ENCODE data around the gene SP5.

DNA sequence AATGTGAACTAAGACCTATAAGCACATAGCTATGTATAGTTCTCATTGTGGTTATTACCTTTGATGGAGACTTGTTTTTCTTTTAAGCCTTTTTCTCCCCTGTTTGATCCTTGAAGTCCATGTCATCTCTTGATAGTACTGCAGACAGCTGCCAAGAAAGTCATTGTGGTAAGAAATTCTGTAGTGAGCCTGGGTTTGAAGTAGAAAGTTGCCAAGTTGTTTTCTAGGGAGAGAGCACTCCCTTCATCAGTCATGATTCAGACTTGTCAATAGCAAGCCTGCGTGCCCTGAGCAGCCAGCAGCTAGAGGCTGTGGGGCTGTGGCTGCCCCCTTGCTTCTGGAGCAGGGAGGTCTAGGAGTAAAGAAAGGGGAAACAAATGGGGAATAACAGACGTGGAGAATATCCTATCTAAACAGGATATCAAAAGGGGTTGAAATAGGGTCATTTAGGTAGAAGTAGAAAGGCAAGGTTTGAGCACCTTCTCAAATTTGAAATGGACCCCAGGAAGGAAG lies 8.4 kb downstream of the SP5 start:
- TF ChIP-seq, protein P1, sequence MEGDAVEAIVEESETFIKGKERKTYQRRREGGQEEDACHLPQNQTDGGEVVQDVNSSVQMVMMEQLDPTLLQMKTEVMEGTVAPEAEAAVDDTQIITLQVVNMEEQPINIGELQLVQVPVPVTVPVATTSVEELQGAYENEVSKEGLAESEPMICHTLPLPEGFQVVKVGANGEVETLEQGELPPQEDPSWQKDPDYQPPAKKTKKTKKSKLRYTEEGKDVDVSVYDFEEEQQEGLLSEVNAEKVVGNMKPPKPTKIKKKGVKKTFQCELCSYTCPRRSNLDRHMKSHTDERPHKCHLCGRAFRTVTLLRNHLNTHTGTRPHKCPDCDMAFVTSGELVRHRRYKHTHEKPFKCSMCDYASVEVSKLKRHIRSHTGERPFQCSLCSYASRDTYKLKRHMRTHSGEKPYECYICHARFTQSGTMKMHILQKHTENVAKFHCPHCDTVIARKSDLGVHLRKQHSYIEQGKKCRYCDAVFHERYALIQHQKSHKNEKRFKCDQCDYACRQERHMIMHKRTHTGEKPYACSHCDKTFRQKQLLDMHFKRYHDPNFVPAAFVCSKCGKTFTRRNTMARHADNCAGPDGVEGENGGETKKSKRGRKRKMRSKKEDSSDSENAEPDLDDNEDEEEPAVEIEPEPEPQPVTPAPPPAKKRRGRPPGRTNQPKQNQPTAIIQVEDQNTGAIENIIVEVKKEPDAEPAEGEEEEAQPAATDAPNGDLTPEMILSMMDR (conservative IDR thresholded peaks at IDR 0.05; ENCODE audit: low read depth, low read length): no peak
- no peak for TF ChIP-seq POLR2A (IDR thresholded peaks at IDR 0.05; ENCODE audit: low read depth, low read length)
- TF ChIP-seq, protein P2, sequence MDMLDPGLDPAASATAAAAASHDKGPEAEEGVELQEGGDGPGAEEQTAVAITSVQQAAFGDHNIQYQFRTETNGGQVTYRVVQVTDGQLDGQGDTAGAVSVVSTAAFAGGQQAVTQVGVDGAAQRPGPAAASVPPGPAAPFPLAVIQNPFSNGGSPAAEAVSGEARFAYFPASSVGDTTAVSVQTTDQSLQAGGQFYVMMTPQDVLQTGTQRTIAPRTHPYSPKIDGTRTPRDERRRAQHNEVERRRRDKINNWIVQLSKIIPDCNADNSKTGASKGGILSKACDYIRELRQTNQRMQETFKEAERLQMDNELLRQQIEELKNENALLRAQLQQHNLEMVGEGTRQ (IDR thresholded peaks at IDR 0.05; ENCODE audit: low read depth, low read length): no peak
- TF ChIP-seq FOS (IDR thresholded peaks at IDR 0.05; ENCODE audit: low read depth, low read length): no peak
- no peak for TF ChIP-seq RAD21 (IDR thresholded peaks at IDR 0.05; ENCODE audit: low read length)
- TF ChIP-seq, protein P3, sequence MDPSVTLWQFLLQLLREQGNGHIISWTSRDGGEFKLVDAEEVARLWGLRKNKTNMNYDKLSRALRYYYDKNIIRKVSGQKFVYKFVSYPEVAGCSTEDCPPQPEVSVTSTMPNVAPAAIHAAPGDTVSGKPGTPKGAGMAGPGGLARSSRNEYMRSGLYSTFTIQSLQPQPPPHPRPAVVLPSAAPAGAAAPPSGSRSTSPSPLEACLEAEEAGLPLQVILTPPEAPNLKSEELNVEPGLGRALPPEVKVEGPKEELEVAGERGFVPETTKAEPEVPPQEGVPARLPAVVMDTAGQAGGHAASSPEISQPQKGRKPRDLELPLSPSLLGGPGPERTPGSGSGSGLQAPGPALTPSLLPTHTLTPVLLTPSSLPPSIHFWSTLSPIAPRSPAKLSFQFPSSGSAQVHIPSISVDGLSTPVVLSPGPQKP (IDR thresholded peaks at IDR 0.05; ENCODE audit: borderline replicate concordance, low read depth, low read length): no peak
- no peak for TF ChIP-seq MAZ (IDR thresholded peaks at IDR 0.05; ENCODE audit: borderline replicate concordance, low read depth, low read length)
- no peak for TF ChIP-seq RFX5 (IDR thresholded peaks at IDR 0.05; ENCODE audit: low read depth, low read length)
